HG02973 (cell line): ENCODE measurements around the gene EPN1.

ENCODE experiments used
- ATAC-seq: cut with Tn5 transposase; IDR thresholded peaks from one replicate; pipeline ENCODE4 v1.9.1; 2021; ENCODE audit warnings: moderate library complexity; ENCODE audit not compliant: unreplicated experiment

The EPN1 gene

GRCh38 chr19:55674841-55675660 is at the start of gene EPN1:
TSS of gene EPN1 (plus strand) at chr19:55675226. CDS start at chr19:55678628, 3,402 bp downstream.
- ATAC-seq, result peak; percentile 54

- no peak for ATAC-seq
Measured at GRCh38 chr19:55626350-55626749, 48.7 kb upstream of the EPN1 start.

GRCh38 chr19:55632463-55632834 is 42.6 kb upstream of the EPN1 start:
- no peak for ATAC-seq

- ATAC-seq, result no peak
Measured at GRCh38 chr19:55633861-55634260, 41.2 kb upstream of the EPN1 start.

- no peak for ATAC-seq
Measured at GRCh38 chr19:55635334-55635717, 39.7 kb upstream of the EPN1 start.

- no peak for ATAC-seq
Measured at GRCh38 chr19:55635856-55636440, 39.1 kb upstream of the EPN1 start.

GRCh38 chr19:55636723-55637122 is 38.3 kb upstream of the EPN1 start:
- no peak for ATAC-seq

GRCh38 chr19:55637534-55637933 is 37.5 kb upstream of the EPN1 start:
- ATAC-seq, result no peak

- no peak for ATAC-seq
Measured at GRCh38 chr19:55638864-55639359, 36.1 kb upstream of the EPN1 start.

GRCh38 chr19:55640043-55640576 is 34.9 kb upstream of the EPN1 start:
- ATAC-seq, result no peak

GRCh38 chr19:55640577-55641425 is 34.2 kb upstream of the EPN1 start, which contains the start of gene ZNF580:
TSS of gene ZNF580 (plus strand) at chr19:55641002. CDS start at chr19:55642509, 1,507 bp downstream.
- ATAC-seq, result no peak

GRCh38 chr19:55641426-55642152 is 33.4 kb upstream of the EPN1 start:
- ATAC-seq, result no peak

- ATAC-seq, result no peak
Measured at GRCh38 chr19:55642153-55643002, 32.6 kb upstream of the EPN1 start.

- peak; percentile 23 for ATAC-seq
Measured at GRCh38 chr19:55643003-55643886, 31.8 kb upstream of the EPN1 start, which contains the start of gene ZNF581. TSS of gene ZNF581 (plus strand) at chr19:55643649. CDS start at chr19:55644572, 923 bp downstream.

GRCh38 chr19:55643887-55644176 is 31.2 kb upstream of the EPN1 start:
- no peak for ATAC-seq

GRCh38 chr19:55644191-55644833 is 30.7 kb upstream of the EPN1 start:
- ATAC-seq, result no peak

GRCh38 chr19:55644842-55645511 is 30.0 kb upstream of the EPN1 start:
- no peak for ATAC-seq

- ATAC-seq, result no peak
Measured at GRCh38 chr19:55645512-55645881, 29.5 kb upstream of the EPN1 start.
